DND-41 (cell line): ENCODE data around the gene ASTN1.

Experiments
- EZH2 ChIP-seq: IDR thresholded peaks from 3 replicates; pipeline ENCODE4 v1.6.1; 2012; ENCODE audit warnings: borderline replicate concordance, low read depth, mild to moderate bottlenecking, moderate library complexity, low read length, inconsistent platforms; ENCODE audit not compliant: severe bottlenecking
- TF ChIP-seq, protein P1 (sequence below): IDR thresholded peaks from 2 replicates; pipeline ENCODE4 v1.5.1; 2012; ENCODE audit warnings: borderline replicate concordance, low read length, moderate library complexity, mild to moderate bottlenecking; ENCODE audit not compliant: poor library complexity, severe bottlenecking; ENCODE audit errors: extremely low read depth

- TF ChIP-seq, protein P1, sequence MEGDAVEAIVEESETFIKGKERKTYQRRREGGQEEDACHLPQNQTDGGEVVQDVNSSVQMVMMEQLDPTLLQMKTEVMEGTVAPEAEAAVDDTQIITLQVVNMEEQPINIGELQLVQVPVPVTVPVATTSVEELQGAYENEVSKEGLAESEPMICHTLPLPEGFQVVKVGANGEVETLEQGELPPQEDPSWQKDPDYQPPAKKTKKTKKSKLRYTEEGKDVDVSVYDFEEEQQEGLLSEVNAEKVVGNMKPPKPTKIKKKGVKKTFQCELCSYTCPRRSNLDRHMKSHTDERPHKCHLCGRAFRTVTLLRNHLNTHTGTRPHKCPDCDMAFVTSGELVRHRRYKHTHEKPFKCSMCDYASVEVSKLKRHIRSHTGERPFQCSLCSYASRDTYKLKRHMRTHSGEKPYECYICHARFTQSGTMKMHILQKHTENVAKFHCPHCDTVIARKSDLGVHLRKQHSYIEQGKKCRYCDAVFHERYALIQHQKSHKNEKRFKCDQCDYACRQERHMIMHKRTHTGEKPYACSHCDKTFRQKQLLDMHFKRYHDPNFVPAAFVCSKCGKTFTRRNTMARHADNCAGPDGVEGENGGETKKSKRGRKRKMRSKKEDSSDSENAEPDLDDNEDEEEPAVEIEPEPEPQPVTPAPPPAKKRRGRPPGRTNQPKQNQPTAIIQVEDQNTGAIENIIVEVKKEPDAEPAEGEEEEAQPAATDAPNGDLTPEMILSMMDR: no peak
- no peak for TF ChIP-seq EZH2
Measured at GRCh38 chr1:177045151-177045550, 119.4 kb downstream of the ASTN1 start.
